ENCODE results near the gene CAMK1D.

CAMK1D gene

DNA sequence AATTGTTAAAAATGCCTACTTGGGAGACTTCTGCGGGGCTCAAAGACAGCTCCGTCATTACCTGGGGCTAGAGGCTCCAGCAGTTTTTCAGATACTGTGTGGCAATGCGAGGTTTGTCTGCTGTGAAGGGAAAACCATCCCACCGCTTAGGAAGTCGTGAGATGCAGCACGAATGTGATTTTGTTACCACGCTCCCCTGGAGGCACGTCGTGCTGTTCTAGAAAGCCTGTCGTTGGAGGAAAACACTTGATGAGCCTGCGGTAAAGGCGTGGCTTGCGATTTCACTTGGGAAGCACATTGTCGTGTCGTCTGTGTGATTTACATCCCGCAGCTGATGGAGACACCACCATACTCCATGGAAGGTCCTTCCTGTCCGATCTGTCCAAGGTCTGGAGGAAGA is 39.3 kb downstream of the CAMK1D start:
- no peak for TF ChIP-seq CTCF (IDR thresholded peaks at IDR 0.05; ENCODE audit: low read depth, low read length)
- DNase-seq (ENCODE audit: extremely low read depth, low read depth) = no peak

GRCh38 chr10:12389154-12389734 is 39.9 kb downstream of the CAMK1D start:
- TF ChIP-seq CTCF (IDR thresholded peaks at IDR 0.05; ENCODE audit: low read depth, low read length) = no peak
- no peak for DNase-seq (ENCODE audit: extremely low read depth, low read depth)

- DNase-seq (ENCODE audit: extremely low read depth, low read depth) = no peak
- no peak for TF ChIP-seq CTCF (IDR thresholded peaks at IDR 0.05; ENCODE audit: low read depth, low read length)
Measured at GRCh38 chr10:12390733-12391132, 41.4 kb downstream of the CAMK1D start.

- DNase-seq (ENCODE audit: extremely low read depth, low read depth) = no peak
- TF ChIP-seq CTCF (IDR thresholded peaks at IDR 0.05; ENCODE audit: low read depth, low read length) = no peak
Measured at GRCh38 chr10:12391206-12391605, 41.9 kb downstream of the CAMK1D start.

DNA sequence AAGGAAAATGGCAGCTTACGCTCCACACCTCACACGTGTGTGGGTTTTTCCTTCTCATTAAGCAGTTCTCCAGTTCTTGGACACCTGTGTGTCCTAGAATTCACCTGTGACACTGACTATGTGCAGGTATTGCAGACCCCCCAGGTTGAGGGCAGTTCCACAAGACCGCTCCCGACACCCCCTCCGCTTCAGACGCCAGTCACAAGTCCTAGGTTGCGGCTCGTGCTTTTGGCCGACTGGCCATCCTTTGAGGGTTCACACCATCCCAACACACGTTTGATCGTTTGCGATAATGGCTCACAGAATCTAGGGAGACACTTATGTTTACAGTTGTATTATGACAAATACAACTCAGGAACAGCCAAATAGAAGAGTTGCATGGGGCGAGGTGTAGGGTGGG is 44.5 kb downstream of the CAMK1D start:
- no peak for TF ChIP-seq CTCF (IDR thresholded peaks at IDR 0.05; ENCODE audit: low read depth, low read length)
- no peak for DNase-seq (ENCODE audit: extremely low read depth, low read depth)

DNA sequence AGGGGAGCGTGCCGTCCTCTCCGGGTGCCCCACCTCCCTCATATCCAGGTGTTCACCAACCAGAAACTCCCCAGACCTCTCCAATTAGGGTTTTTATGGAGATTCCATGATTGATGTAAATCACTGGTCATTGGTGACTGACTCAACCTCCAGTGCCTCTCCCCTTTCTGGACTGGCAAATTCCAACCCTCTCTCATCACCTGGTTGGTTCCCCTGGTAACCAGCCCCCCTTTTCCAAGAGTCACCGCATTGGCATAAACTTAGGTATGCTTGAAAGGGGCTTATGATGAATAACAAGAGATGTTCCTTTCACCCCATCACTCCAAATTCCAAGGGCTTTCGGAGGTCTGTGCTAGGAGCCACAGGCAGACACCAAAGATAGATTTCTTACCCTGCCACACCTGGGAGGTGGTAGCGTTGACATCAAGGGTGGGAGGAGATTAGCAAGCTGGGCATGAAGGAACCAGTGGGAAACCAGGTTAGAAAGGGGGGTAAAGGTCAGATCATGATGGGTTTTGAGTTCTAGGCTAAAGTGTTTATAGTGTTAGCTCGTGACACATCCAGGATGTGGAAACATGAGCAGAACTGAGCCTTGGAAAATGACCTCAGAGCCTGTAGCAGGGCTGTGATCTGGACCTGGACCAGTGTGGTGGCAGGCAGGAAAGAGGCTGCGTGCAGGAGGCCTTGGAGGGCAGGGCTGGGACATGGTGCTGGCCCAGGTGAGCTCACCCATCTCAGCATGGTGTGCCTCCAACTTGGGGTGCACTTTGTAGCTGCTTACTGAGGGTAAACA is 45.1 kb downstream of the CAMK1D start:
- TF ChIP-seq CTCF (IDR thresholded peaks at IDR 0.05; ENCODE audit: low read depth, low read length) = no peak
- DNase-seq (ENCODE audit: extremely low read depth, low read depth) = no peak

- no peak for TF ChIP-seq CTCF (IDR thresholded peaks at IDR 0.05; ENCODE audit: low read depth, low read length)
- DNase-seq (ENCODE audit: extremely low read depth, low read depth) = no peak
Measured at GRCh38 chr10:12396093-12396492, 46.7 kb downstream of the CAMK1D start.

Data from AG09319 (cell line).